HepG2 (cell line): Measurements from ENCODE around the gene TCF23. TPM values are rescaled to one million over a fixed set of nuclear protein-coding genes. Genes with fewer than 3 reads are reported as not detected.

ENCODE experiments used
- BHLHE40 ChIP-seq: IDR thresholded peaks from 2 replicates; pipeline ENCODE4 v1.6.1; 2011; ENCODE audit warnings: low read length, improper control_type of control experiment
- CENPT ChIP-seq: sonication (generic); formaldehyde crosslinking; IDR thresholded peaks from 2 replicates; pipeline ENCODE4 v1.8.0; 2022; ENCODE audit warnings: low read depth, mild to moderate bottlenecking, moderate library complexity, missing genetic modification reagents
- GRHL1 ChIP-seq: sonication (generic); formaldehyde crosslinking; conservative IDR thresholded peaks from 2 replicates; pipeline ENCODE4 v1.8.0; 2022; ENCODE audit warnings: missing genetic modification reagents
- HDAC1 ChIP-seq: sonication (generic); formaldehyde crosslinking; IDR thresholded peaks from 2 replicates; pipeline ENCODE4 v1.5.1; 2020; ENCODE audit warnings: mild to moderate bottlenecking, missing genetic modification reagents
- MIXL1 ChIP-seq: IDR thresholded peaks from 2 replicates; pipeline ENCODE4 v1.6.1; 2016
- NFE2 ChIP-seq: sonication (generic); formaldehyde crosslinking; IDR thresholded peaks from 2 replicates; pipeline ENCODE4 v1.4.0; 2020; ENCODE audit warnings: missing genetic modification reagents
- NFE2L2 ChIP-seq: fragments of 150-350 bp; IDR thresholded peaks from 2 replicates; pipeline ENCODE4 v1.6.1; 2014; ENCODE audit warnings: low read length
- NPAS2 ChIP-seq: sonication (generic); formaldehyde crosslinking; IDR thresholded peaks from 2 replicates; pipeline ENCODE4 v1.8.0; 2022; ENCODE audit warnings: mild to moderate bottlenecking, missing genetic modification reagents, borderline replicate concordance
- POLR2AphosphoS5 ChIP-seq: IDR thresholded peaks from 2 replicates; pipeline ENCODE4 v1.6.1; 2012; ENCODE audit warnings: low read depth, low read length
- PRPF4 ChIP-seq: fragments of 200-400 bp; formaldehyde crosslinking; IDR thresholded peaks from 2 replicates; pipeline ENCODE4 v1.6.1; 2016; ENCODE audit warnings: low read length, low read depth; ENCODE audit not compliant: poor library complexity, severe bottlenecking
- TBP ChIP-seq: sonication (generic); formaldehyde crosslinking; IDR thresholded peaks from 2 replicates; pipeline ENCODE4 v1.5.0; 2020; ENCODE audit warnings: missing genetic modification reagents
- TFDP2 ChIP-seq: sonication (generic); formaldehyde crosslinking; IDR thresholded peaks from 2 replicates; pipeline ENCODE4 v1.4.0; 2020; ENCODE audit warnings: missing genetic modification reagents
- THYN1 ChIP-seq: sonication (generic); formaldehyde crosslinking; IDR thresholded peaks from 2 replicates; pipeline ENCODE4 v1.8.1; 2023; ENCODE audit warnings: low read depth, mild to moderate bottlenecking, moderate library complexity, missing genetic modification reagents, borderline replicate concordance
- U2AF1 ChIP-seq: fragments of 200-400 bp; formaldehyde crosslinking; optimal IDR thresholded peaks from 2 replicates; pipeline ENCODE3; 2017; ENCODE audit warnings: mild to moderate bottlenecking, low read depth, low read length
- ZKSCAN8 ChIP-seq: IDR thresholded peaks from 2 replicates; pipeline ENCODE4 v1.6.1; 2016; ENCODE audit warnings: borderline replicate concordance, missing genetic modification reagents, missing compliant biosample characterization
- ZNF160 ChIP-seq: sonication (generic); formaldehyde crosslinking; IDR thresholded peaks from 2 replicates; pipeline ENCODE4 v1.8.0; 2022; ENCODE audit warnings: mild to moderate bottlenecking, inconsistent platforms, missing genetic modification reagents
- ZNF264 ChIP-seq: sonication (generic); formaldehyde crosslinking; IDR thresholded peaks from 2 replicates; pipeline ENCODE4 v1.4.0; 2020; ENCODE audit warnings: missing genetic modification reagents
- ZNF343 ChIP-seq: sonication (generic); formaldehyde crosslinking; IDR thresholded peaks from 2 replicates; pipeline ENCODE4 v1.4.0; 2020; ENCODE audit warnings: mild to moderate bottlenecking, missing genetic modification reagents
- ZNF431 ChIP-seq: sonication (generic); formaldehyde crosslinking; IDR thresholded peaks from 2 replicates; pipeline ENCODE4 v1.9.0; 2022; ENCODE audit warnings: missing genetic modification reagents, low read depth, mild to moderate bottlenecking, borderline replicate concordance
- polyA plus RNA-seq, 8 experiments: library from polyadenylated mRNA; depleted of rRNA in 3 of 8; stranded (reverse) in 7 of 8; unstranded in 1 of 8; fragments of >200 nt; fragmentation: Illumina TruSeq in 4 of 8; extraction: Trizol in 4 of 8; gene quantifications; 2 replicates each; pipeline versions ENCODE4 v1.2.1 to v1.2.3, GENCODE V29; 2011 to 2016; ENCODE audit warnings: low read depth in 4 of 8, missing spikeins in 1 of 8, mixed read lengths in 1 of 8; ENCODE audit not compliant: insufficient read depth in 1 of 8
- total RNA-seq, 5 experiments: library from RNA; depleted of rRNA; stranded (reverse); fragments of >200 nt; fragmentation: Illumina TruSeq; extraction: Trizol; gene quantifications; 2 replicates each; pipeline ENCODE4 v1.2.3, GENCODE V29; 2016; ENCODE audit warnings: low read depth in 1 of 5
- TF ChIP-seq, protein P1 (sequence below): sonication (generic); IDR thresholded peaks from 2 replicates; pipeline ENCODE4 v1.6.1; 2016; ENCODE audit warnings: low read depth, borderline replicate concordance
- TF ChIP-seq, protein P2 (sequence below): sonication (generic); formaldehyde crosslinking; IDR thresholded peaks from 2 replicates; pipeline ENCODE4 v1.4.0; 2020; ENCODE audit warnings: missing genetic modification reagents

TCF23 gene
- total and polyA plus RNA-seq, 2 of the 13 experiments (the other 11 are each of a cell fraction or from before 2014, with no cell fraction given) = 0.02 to 1.4 TPM

DNA sequence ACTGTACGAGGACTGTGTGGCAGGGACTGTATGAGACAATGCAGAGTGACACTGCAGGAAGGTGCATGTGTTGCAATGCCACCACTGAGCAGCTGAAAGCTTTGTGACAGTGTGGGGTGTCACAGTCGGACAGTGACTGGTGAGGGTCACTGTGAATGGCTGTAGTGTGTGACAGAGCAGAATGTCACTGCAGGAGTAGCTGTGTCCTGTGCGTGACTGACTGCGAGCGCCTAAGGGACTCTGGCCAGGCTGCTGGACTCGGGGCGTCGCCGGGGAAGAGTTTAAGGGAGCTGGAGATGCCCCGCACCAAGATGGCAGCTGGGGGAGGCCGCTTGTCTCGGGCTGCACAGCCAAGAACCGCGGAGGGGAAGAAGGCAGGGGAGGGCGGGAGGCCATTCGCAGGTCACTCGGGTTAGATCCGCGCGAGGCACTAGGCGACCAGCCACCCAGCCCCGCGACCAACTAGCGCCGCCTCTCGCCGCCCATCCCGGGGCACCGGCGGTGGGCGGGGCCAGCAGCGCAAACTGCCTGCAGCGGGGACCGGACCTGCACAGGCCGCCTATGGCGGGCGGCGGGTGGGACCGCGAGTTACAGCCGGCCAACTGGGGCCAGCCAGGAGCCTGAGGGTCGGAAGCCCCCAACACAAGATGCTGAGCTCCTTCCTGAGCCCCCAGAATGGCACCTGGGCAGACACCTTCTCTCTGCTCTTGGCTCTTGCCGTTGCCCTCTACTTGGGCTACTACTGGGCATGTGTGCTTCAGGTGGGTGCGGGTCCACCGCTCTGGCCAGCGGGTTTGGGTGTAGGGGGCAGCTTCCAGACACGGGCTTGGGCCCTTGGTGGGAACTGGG lies 25.3 kb upstream of the TCF23 start, which contains the start of gene ABHD1 (continued):
- TF ChIP-seq, protein P1, sequence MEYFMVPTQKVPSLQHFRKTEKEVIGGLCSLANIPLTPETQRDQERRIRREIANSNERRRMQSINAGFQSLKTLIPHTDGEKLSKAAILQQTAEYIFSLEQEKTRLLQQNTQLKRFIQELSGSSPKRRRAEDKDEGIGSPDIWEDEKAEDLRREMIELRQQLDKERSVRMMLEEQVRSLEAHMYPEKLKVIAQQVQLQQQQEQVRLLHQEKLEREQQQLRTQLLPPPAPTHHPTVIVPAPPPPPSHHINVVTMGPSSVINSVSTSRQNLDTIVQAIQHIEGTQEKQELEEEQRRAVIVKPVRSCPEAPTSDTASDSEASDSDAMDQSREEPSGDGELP = peak; percentile 59; the same call in 1 of the 2 replicates
- TF ChIP-seq CENPT (CRISPR knock-in tag) (no peak), NFE2 (CRISPR knock-in tag) (peak; percentile 63; the same call in 1 of the 2 replicates), THYN1 (CRISPR knock-in tag) (no peak), NFE2L2 (peak; percentile 58), ZNF431 (no peak), PRPF4 (no peak), NPAS2 (CRISPR knock-in tag) (no peak), ZNF264 (CRISPR knock-in tag) (0 out of 2 replicates have a peak, but pooled peaks have one; percentile 46), ZNF343 (CRISPR knock-in tag) (peak; percentile 35; the same call in 1 of the 2 replicates), MIXL1 (no peak), TFDP2 (CRISPR knock-in tag) (0 out of 2 replicates have a peak, but pooled peaks have one; percentile 28), U2AF1 (no peak), ZKSCAN8 (no peak), POLR2AphosphoS5 (peak; percentile 60), TBP (no peak), ZNF160 (CRISPR knock-in tag) (0 out of 2 replicates have a peak, but pooled peaks have one; percentile 24), BHLHE40 (no peak), GRHL1 (CRISPR knock-in tag) (no peak), HDAC1 (CRISPR knock-in tag) (peak; percentile 87)
- TF ChIP-seq, protein P2, sequence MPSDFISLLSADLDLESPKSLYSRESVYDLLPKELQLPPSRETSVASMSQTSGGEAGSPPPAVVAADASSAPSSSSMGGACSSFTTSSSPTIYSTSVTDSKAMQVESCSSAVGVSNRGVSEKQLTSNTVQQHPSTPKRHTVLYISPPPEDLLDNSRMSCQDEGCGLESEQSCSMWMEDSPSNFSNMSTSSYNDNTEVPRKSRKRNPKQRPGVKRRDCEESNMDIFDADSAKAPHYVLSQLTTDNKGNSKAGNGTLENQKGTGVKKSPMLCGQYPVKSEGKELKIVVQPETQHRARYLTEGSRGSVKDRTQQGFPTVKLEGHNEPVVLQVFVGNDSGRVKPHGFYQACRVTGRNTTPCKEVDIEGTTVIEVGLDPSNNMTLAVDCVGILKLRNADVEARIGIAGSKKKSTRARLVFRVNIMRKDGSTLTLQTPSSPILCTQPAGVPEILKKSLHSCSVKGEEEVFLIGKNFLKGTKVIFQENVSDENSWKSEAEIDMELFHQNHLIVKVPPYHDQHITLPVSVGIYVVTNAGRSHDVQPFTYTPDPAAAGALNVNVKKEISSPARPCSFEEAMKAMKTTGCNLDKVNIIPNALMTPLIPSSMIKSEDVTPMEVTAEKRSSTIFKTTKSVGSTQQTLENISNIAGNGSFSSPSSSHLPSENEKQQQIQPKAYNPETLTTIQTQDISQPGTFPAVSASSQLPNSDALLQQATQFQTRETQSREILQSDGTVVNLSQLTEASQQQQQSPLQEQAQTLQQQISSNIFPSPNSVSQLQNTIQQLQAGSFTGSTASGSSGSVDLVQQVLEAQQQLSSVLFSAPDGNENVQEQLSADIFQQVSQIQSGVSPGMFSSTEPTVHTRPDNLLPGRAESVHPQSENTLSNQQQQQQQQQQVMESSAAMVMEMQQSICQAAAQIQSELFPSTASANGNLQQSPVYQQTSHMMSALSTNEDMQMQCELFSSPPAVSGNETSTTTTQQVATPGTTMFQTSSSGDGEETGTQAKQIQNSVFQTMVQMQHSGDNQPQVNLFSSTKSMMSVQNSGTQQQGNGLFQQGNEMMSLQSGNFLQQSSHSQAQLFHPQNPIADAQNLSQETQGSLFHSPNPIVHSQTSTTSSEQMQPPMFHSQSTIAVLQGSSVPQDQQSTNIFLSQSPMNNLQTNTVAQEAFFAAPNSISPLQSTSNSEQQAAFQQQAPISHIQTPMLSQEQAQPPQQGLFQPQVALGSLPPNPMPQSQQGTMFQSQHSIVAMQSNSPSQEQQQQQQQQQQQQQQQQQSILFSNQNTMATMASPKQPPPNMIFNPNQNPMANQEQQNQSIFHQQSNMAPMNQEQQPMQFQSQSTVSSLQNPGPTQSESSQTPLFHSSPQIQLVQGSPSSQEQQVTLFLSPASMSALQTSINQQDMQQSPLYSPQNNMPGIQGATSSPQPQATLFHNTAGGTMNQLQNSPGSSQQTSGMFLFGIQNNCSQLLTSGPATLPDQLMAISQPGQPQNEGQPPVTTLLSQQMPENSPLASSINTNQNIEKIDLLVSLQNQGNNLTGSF (CRISPR knock-in tag) = peak; percentile 59; the same call in 1 of the 2 replicates
